Measurements from ENCODE around the gene MPIG6B. TPM values are rescaled to one million over a fixed set of nuclear protein-coding genes. Genes with fewer than 3 reads are reported as not detected.

Gene MPIG6B
- total RNA-seq, 2 experiments from 2014 or later, result not detected

- DNase-seq (ENCODE audit: low spot score), result no peak
- H3K4me1 ChIP-seq (ENCODE audit: insufficient read depth, low read length, poor library complexity, severe bottlenecking), result peaks cover 27% of the 10 kb centered on the region
- no peaks in the 10 kb centered on the region for H3K9me2 ChIP-seq (ENCODE audit: insufficient read depth, low read length)
- CTCF ChIA-PET (ENCODE audit: unreplicated experiment), result interaction anchor here (0.6 kb wide), 1 partner anchor 34 kb away, joined by 3 read pairs; no protein-coding TSS in a partner anchor
- no peaks in the 10 kb centered on the region for H3K9me3 ChIP-seq (ENCODE audit: low read length)
- no peak overlapping the region for H3K4me2 ChIP-seq (ENCODE audit: low read length)
- intact Hi-C loops (cut with micrococcal nuclease; ENCODE audit: unreplicated experiment), result no loop called here
- H3K36me3 ChIP-seq (ENCODE audit: insufficient read depth, low read length), result peaks cover 24% of the 10 kb centered on the region; the same call in 1 of the 2 replicates
- no peak overlapping the region for H2AFZ ChIP-seq (ENCODE audit: low read length)
- TF ChIP-seq EZH2phosphoT487 (IDR thresholded peaks at IDR 0.05; ENCODE audit: borderline replicate concordance, low read depth, low read length) (no peak), CTCF (conservative IDR thresholded peaks at IDR 0.05; ENCODE audit: low read length) (no peak)
- no peaks in the 10 kb centered on the region for H4K20me1 ChIP-seq (ENCODE audit: insufficient read depth, low read length)
- H3K27ac ChIP-seq (ENCODE audit: low read depth, low read length, poor library complexity, severe bottlenecking), result no peak overlapping the region
- POLR2A ChIA-PET, result interaction anchor here (0.9 to 1.9 kb wide), 2 partner anchors 9 to 21 kb away, joined by 3 to 7 read pairs; partner anchors contain the start of genes ABHD16A and LY6G6D
- no TSS peak for BruUV-seq (replicated peaks)
- no peaks in the 10 kb centered on the region for H3K79me2 ChIP-seq (ENCODE audit: insufficient read depth, low read depth, low read length)
- H3K4me3 ChIP-seq (ENCODE audit: low read depth, low read length, poor library complexity, severe bottlenecking), result no peak overlapping the region
Measured at GRCh38 chr6:31723980-31724691, 963 bp downstream of the MPIG6B start.

- DNase-seq (ENCODE audit: low spot score), result no peak
- TF ChIP-seq EZH2phosphoT487 (IDR thresholded peaks at IDR 0.05; ENCODE audit: borderline replicate concordance, low read depth, low read length) (no peak), CTCF (conservative IDR thresholded peaks at IDR 0.05; ENCODE audit: low read length) (no peak)
- Histone ChIP-seq H3K79me2 (ENCODE audit: insufficient read depth, low read depth, low read length) (no peaks in the 10 kb centered on the region), H3K4me2 (ENCODE audit: low read length) (no peak overlapping the region), H3K9me2 (ENCODE audit: insufficient read depth, low read length) (no peaks in the 10 kb centered on the region), H3K27ac (ENCODE audit: low read depth, low read length, poor library complexity, severe bottlenecking) (no peak overlapping the region), H3K4me3 (ENCODE audit: low read depth, low read length, poor library complexity, severe bottlenecking) (no peak overlapping the region), H3K9me3 (ENCODE audit: low read length) (no peaks in the 10 kb centered on the region), H3K4me1 (ENCODE audit: insufficient read depth, low read length, poor library complexity, severe bottlenecking) (peaks cover 41% of the 10 kb centered on the region), H2AFZ (ENCODE audit: low read length) (no peak overlapping the region), H4K20me1 (ENCODE audit: insufficient read depth, low read length) (no peaks in the 10 kb centered on the region), H3K36me3 (ENCODE audit: insufficient read depth, low read length) (peaks cover 30% of the 10 kb centered on the region)
- CTCF ChIA-PET (ENCODE audit: unreplicated experiment), result no interaction called here
- BruUV-seq (replicated peaks), result no TSS peak
- POLR2A ChIA-PET, result interaction anchor here (0.6 to 1.9 kb wide), 5 partner anchors 11 to 815 kb away, joined by 3 to 7 read pairs (median 4); partner anchors contain the start of gene LY6G6D
- intact Hi-C loops (cut with micrococcal nuclease; ENCODE audit: unreplicated experiment), result loop anchor here (2.0 kb wide), 2 partner anchors 23 to 45 kb away; partner anchors contain the start of genes ABHD16A and LY6G5C
Measured at GRCh38 chr6:31725502-31726350, 2.6 kb downstream of the MPIG6B start.
